ENCODE data around the gene EXD3.
"Not testable (repeated sequence)": the region's sequence is repeated elsewhere in the genome, so short reads cannot be mapped to it uniquely, and the experiment has no call there.

The EXD3 gene

GRCh38 chr9:137354845-137355760 is 67.9 kb downstream of the EXD3 start:
- no peak for DNase-seq

- DNase-seq, result no peak
Measured at GRCh38 chr9:137354153-137354844, 68.7 kb downstream of the EXD3 start.

GRCh38 chr9:137353223-137354152 is 69.5 kb downstream of the EXD3 start:
- no peak for DNase-seq

- DNase-seq, result no peak
Measured at GRCh38 chr9:137352511-137353222, 70.3 kb downstream of the EXD3 start.

GRCh38 chr9:137351781-137352501 is 71.0 kb downstream of the EXD3 start:
- DNase-seq, result no peak

GRCh38 chr9:137350696-137351584 is 72.0 kb downstream of the EXD3 start:
- no peak for DNase-seq

GRCh38 chr9:137349471-137350033 is 73.4 kb downstream of the EXD3 start:
- DNase-seq, result no peak

- DNase-seq, result no peak
Measured at GRCh38 chr9:137348769-137349470, 74.0 kb downstream of the EXD3 start.

- no peak for DNase-seq
Measured at GRCh38 chr9:137347928-137348327, 75.0 kb downstream of the EXD3 start.

- DNase-seq, result no peak
Measured at GRCh38 chr9:137342482-137342881, 80.5 kb downstream of the EXD3 start.

- DNase-seq, result no peak
Measured at GRCh38 chr9:137341227-137341626, 81.7 kb downstream of the EXD3 start.

- not testable (repeated sequence) for DNase-seq
Measured at GRCh38 chr9:137339908-137340462, 83.0 kb downstream of the EXD3 start.

GRCh38 chr9:137339045-137339907 is 83.7 kb downstream of the EXD3 start:
- no peak for DNase-seq

GRCh38 chr9:137336735-137337134 is 86.2 kb downstream of the EXD3 start:
- no peak for DNase-seq

- no peak for DNase-seq
Measured at GRCh38 chr9:137333016-137333671, 89.8 kb downstream of the EXD3 start.

- DNase-seq, result no peak
Measured at GRCh38 chr9:137331929-137332328, 91.0 kb downstream of the EXD3 start.

- DNase-seq, result no peak
Measured at GRCh38 chr9:137330689-137331088, 92.3 kb downstream of the EXD3 start.

- not testable (repeated sequence) for DNase-seq
Measured at GRCh38 chr9:137329590-137329989, 93.4 kb downstream of the EXD3 start.

Measured in NCI-H1105 (cell line).